Parathyroid adenoma (tissue), 2 donors: ENCODE measurements around the gene SIAH1.
"Not testable (repeated sequence)": the region's sequence is repeated elsewhere in the genome, so short reads cannot be mapped to it uniquely, and the experiment has no call there.

ENCODE experiments used
- H2AFZ ChIP-seq: fragments of 300-600 bp; sonication (generic); one replicate; pipeline ENCODE4 v1.7.0; 2017; ENCODE audit warnings: antibody characterized with exemption, mild to moderate bottlenecking
- H3K27ac ChIP-seq: fragments of 300-600 bp; sonication (generic); one replicate; pipeline ENCODE4 v1.7.0; 2017
- H3K27me3 ChIP-seq: fragments of 300-600 bp; sonication (generic); one replicate; pipeline ENCODE4 v1.7.0; 2017; ENCODE audit warnings: low read length; ENCODE audit not compliant: control insufficient read depth, insufficient read depth
- H3K36me3 ChIP-seq: fragments of 300-600 bp; sonication (generic); one replicate; pipeline ENCODE4 v1.7.0; 2017; ENCODE audit warnings: low read length; ENCODE audit not compliant: control insufficient read depth, insufficient read depth
- H3K4me1 ChIP-seq: fragments of 300-600 bp; sonication (generic); one replicate; pipeline ENCODE4 v1.7.0; 2017; ENCODE audit warnings: control low read depth
- H3K4me2 ChIP-seq: fragments of 300-600 bp; sonication (generic); one replicate; pipeline ENCODE4 v1.7.0; 2017; ENCODE audit warnings: low read length
- H3K4me3 ChIP-seq: fragments of 300-600 bp; sonication (generic); one replicate; pipeline ENCODE4 v1.7.0; 2017; ENCODE audit warnings: low read depth, low read length
- H3K79me2 ChIP-seq: fragments of 300-600 bp; sonication (generic); one replicate; pipeline ENCODE4 v1.7.0; 2017; ENCODE audit warnings: control low read depth
- H3K9ac ChIP-seq: fragments of 300-600 bp; sonication (generic); one replicate; pipeline ENCODE4 v1.7.0; 2017; ENCODE audit warnings: mild to moderate bottlenecking
- H3K9me3 ChIP-seq: fragments of 300-600 bp; sonication (generic); one replicate; pipeline ENCODE4 v1.7.0; 2017; ENCODE audit warnings: low read length; ENCODE audit not compliant: control insufficient read depth
- TF ChIP-seq, protein P1 (sequence below): fragments of 300-600 bp; sonication (generic); IDR thresholded peaks from one replicate; pipeline ENCODE4 v1.7.0; 2017; ENCODE audit warnings: antibody characterized with exemption, mild to moderate bottlenecking
- donor health status: primary hyperparathyroidism.

SIAH1 gene

DNA sequence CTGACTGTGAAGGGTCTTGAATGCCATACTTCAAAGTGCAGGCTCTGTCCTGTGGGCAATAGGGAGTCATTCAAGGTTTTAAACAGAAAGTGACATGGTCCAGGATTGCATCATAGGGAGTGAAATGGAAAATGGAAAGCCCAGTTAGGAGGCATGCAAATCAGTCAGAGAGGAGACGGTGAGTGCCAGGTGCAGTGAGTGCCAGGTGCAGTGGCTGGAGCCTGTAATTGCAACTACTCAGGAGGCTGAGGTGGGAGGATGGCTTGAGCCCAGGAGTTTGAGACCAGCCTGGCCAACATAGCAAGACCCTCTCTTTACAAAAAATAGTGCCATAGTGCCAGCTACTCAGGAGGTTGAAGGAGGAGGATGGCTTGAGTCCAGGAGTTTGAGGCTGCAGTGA lies 35.2 kb upstream of the SIAH1 start:
- TF ChIP-seq, protein P1, sequence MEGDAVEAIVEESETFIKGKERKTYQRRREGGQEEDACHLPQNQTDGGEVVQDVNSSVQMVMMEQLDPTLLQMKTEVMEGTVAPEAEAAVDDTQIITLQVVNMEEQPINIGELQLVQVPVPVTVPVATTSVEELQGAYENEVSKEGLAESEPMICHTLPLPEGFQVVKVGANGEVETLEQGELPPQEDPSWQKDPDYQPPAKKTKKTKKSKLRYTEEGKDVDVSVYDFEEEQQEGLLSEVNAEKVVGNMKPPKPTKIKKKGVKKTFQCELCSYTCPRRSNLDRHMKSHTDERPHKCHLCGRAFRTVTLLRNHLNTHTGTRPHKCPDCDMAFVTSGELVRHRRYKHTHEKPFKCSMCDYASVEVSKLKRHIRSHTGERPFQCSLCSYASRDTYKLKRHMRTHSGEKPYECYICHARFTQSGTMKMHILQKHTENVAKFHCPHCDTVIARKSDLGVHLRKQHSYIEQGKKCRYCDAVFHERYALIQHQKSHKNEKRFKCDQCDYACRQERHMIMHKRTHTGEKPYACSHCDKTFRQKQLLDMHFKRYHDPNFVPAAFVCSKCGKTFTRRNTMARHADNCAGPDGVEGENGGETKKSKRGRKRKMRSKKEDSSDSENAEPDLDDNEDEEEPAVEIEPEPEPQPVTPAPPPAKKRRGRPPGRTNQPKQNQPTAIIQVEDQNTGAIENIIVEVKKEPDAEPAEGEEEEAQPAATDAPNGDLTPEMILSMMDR: no peak
- Histone ChIP-seq H3K4me1 (no peaks in the 10 kb centered on the region), H3K79me2 (no peaks in the 10 kb centered on the region), H3K27ac (no peak overlapping the region), H3K9me3 (no peaks in the 10 kb centered on the region), H3K4me3 (no peak overlapping the region), H3K4me2 (no peak overlapping the region), H3K36me3 (no peaks in the 10 kb centered on the region), H2AFZ (no peak overlapping the region), H3K9ac (no peak overlapping the region), H3K27me3 (no peaks in the 10 kb centered on the region)

DNA sequence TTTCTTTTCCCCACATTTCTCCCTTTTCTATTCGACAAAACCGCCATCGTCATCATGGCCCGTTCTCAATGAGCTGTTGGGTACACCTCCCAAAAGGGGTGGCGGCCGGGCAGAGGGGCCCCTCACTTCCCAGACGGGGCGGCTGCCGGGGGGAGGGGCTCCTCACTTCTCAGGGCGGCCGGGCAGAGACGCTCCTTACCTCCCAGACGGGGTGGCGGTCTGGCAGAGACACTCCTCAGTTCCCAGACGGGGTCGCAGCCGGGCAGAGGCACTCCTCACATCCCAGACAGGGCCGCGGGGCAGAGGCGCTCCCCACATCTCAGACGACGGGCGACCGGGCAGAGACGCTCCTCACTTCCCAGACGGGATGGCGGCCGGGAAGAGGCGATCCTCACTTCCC lies 31.4 kb upstream of the SIAH1 start:
- not testable (repeated sequence) for H3K4me3 ChIP-seq, H3K27me3 ChIP-seq

DNA sequence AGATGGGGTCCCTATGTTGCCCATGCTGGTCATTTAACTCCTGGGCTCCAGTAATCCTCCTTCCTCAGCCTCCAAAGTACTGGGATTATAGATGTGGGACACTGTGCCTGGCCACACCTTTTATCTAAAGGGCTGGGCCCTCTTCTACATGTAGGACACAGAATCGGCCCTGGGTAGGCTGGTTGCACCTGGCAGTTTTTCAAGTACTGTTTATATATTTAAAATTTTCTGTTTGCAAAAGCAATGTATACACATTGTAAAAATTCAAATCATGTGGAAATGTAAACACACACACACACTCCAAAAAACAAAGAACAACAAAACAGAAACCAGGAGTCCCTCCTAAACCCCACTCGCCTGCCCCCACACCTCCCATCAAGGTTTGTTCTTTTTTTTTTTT lies 28.1 kb upstream of the SIAH1 start:
- Histone ChIP-seq H3K9ac (no peak overlapping the region), H3K36me3 (no peaks in the 10 kb centered on the region), H3K9me3 (no peaks in the 10 kb centered on the region), H3K4me1 (no peaks in the 10 kb centered on the region), H3K79me2 (no peaks in the 10 kb centered on the region), H2AFZ (no peak overlapping the region), H3K4me3 (no peak overlapping the region), H3K27ac (no peak overlapping the region), H3K4me2 (no peak overlapping the region), H3K27me3 (no peaks in the 10 kb centered on the region)
- TF ChIP-seq, protein P1: no peak

More for the DNA sequence above, 31.4 kb upstream of the SIAH1 start:
- H2AFZ ChIP-seq, H3K9me3 ChIP-seq, H3K36me3 ChIP-seq, H3K9ac ChIP-seq, H3K4me2 ChIP-seq, H3K4me1 ChIP-seq, H3K79me2 ChIP-seq, H3K27ac ChIP-seq: not testable (repeated sequence)

DNA sequence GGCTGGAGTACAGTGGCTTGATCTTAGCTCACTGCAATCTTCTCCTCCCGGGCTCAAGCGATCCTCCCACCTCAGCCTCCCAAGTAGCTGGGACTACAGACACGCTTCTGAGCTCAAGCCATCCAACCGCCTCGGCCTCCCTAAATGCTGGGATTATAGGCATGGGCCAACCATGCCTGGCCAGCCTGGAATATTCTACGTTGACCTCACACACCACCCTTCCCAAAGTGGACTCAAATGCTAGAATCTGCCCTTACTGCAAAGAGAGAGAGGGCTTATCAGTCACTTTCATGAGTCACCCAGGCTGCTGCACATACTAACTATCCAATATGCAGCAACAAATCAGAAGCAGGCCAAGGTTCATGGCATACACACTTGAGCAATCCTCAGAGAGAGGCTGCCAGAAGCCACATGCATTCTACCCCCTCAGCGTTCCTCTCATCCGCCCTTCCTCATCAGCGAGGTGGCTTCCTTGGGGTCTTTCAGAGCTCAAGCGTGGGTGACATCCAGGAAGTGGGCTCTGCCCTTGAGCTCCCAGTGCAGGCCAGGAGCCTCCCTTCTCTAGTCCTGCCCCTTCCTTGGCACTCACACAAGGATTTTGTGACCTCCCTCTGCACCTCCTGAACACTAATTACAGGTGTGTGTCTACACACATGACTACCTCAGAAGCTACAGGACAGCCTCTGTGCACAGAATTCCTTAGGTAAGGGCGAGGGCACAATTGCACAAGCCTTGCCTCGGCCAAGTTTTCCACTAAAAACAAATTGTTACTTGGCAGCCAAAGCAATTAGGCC lies 24.8 kb upstream of the SIAH1 start:
- Histone ChIP-seq H3K4me1 (no peaks in the 10 kb centered on the region), H3K4me3 (no peak overlapping the region), H3K27me3 (no peaks in the 10 kb centered on the region), H3K9ac (no peak overlapping the region), H2AFZ (no peak overlapping the region), H3K36me3 (no peaks in the 10 kb centered on the region), H3K79me2 (no peaks in the 10 kb centered on the region), H3K9me3 (no peaks in the 10 kb centered on the region), H3K27ac (no peak overlapping the region), H3K4me2 (no peak overlapping the region)
- TF ChIP-seq, protein P1: no peak

DNA sequence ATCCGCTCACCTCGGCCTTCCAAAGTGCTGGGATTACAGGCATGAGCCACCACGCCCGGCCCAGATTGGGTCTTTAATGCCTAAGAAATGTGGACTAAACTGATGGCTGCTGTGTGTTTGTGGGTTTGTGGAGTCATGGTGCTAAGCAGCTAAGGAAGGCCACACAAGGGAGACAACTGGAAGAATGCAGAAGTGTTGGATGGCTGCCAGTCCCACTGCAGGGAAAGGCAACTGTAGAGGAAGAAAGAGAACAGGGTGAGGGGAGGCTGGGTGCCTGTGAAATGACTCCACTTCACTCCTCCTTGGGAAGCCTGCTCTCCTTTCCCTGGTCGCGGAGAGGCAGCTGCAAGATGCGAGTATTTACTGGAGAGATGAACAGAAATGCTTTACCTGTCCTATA lies 23.5 kb upstream of the SIAH1 start:
- Histone ChIP-seq H3K27me3 (no peaks in the 10 kb centered on the region), H3K36me3 (no peaks in the 10 kb centered on the region), H3K4me3 (no peak overlapping the region), H3K79me2 (no peaks in the 10 kb centered on the region), H3K4me1 (no peaks in the 10 kb centered on the region), H3K27ac (no peak overlapping the region), H2AFZ (no peak overlapping the region), H3K9me3 (no peaks in the 10 kb centered on the region), H3K9ac (no peak overlapping the region), H3K4me2 (no peak overlapping the region)
- TF ChIP-seq, protein P1: no peak
